Karpas-422 (cell line): Measurements from ENCODE around the gene SPRED1. TPM values are rescaled to one million over a fixed set of nuclear protein-coding genes. Genes with fewer than 3 reads are reported as not detected.

ENCODE experiments used
- DNase-seq: peaks from one replicate; pipeline ENCODE4 v3.0.0-alpha.2; 2015
- H2AFZ ChIP-seq: fragments of 200-600 bp; sonication (generic); 2 replicates; pipeline ENCODE4 v1.6.1; 2014; ENCODE audit warnings: antibody characterized with exemption, low read length, mixed read lengths
- H3K27ac ChIP-seq: fragments of 200-600 bp; sonication (generic); 2 replicates; pipeline ENCODE4 v1.5.1; 2014; ENCODE audit warnings: mild to moderate bottlenecking, low read length, moderate library complexity
- H3K27me3 ChIP-seq: fragments of 200-600 bp; sonication (generic); 2 replicates; pipeline ENCODE4 v1.6.1; 2014; ENCODE audit warnings: low read length, mixed read lengths
- H3K36me3 ChIP-seq: fragments of 200-600 bp; sonication (generic); 2 replicates; pipeline ENCODE4 v1.6.1; 2014; ENCODE audit warnings: low read length, mixed read lengths; ENCODE audit not compliant: insufficient read depth
- H3K4me1 ChIP-seq: fragments of 200-600 bp; sonication (generic); 2 replicates; pipeline ENCODE4 v1.6.1; 2014; ENCODE audit warnings: mild to moderate bottlenecking, low read length, mixed read lengths
- H3K4me2 ChIP-seq: fragments of 200-600 bp; sonication (generic); 2 replicates; pipeline ENCODE4 v1.6.1; 2014; ENCODE audit warnings: low read length, low read depth, mild to moderate bottlenecking; ENCODE audit not compliant: poor library complexity, severe bottlenecking
- H3K4me3 ChIP-seq: fragments of 200-600 bp; sonication (generic); 2 replicates; pipeline ENCODE4 v1.5.1; 2014; ENCODE audit warnings: mild to moderate bottlenecking, antibody characterized with exemption, low read length, mixed read lengths
- H3K79me2 ChIP-seq: fragments of 200-600 bp; sonication (generic); 2 replicates; pipeline ENCODE4 v1.6.1; 2014; ENCODE audit warnings: mild to moderate bottlenecking, low read length, mixed read lengths
- H3K9ac ChIP-seq: fragments of 200-600 bp; sonication (generic); 2 replicates; pipeline ENCODE4 v1.6.0; 2014; ENCODE audit warnings: low read length
- H3K9me2 ChIP-seq: fragments of 200-600 bp; sonication (generic), shearing (Covaris generic); replicated peaks from 2 replicates; pipeline ENCODE4 v1.6.0; 2014; ENCODE audit warnings: mild to moderate bottlenecking, low read length, moderate library complexity; ENCODE audit not compliant: insufficient read depth
- H3K9me3 ChIP-seq: fragments of 300-700, 200-600 bp; sonication (generic); 2 replicates; pipeline ENCODE4 v1.6.1; 2014; ENCODE audit warnings: low read length, mixed read lengths
- H4K20me1 ChIP-seq: fragments of 200-600 bp; sonication (generic); 2 replicates; pipeline ENCODE4 v1.6.1; 2014; ENCODE audit warnings: mild to moderate bottlenecking, antibody characterized with exemption, low read length, low read depth; ENCODE audit not compliant: insufficient read depth
- total RNA-seq: library from RNA; depleted of rRNA; stranded (reverse); fragments of >200 nt; shearing (Covaris generic); gene quantifications from 2 replicates; pipeline ENCODE4 v1.2.3, GENCODE V29; 2014; ENCODE audit warnings: low replicate concordance; rRNA removed

Gene SPRED1
- total RNA-seq, 1 experiment from 2014 or later = 27.7 TPM

DNA sequence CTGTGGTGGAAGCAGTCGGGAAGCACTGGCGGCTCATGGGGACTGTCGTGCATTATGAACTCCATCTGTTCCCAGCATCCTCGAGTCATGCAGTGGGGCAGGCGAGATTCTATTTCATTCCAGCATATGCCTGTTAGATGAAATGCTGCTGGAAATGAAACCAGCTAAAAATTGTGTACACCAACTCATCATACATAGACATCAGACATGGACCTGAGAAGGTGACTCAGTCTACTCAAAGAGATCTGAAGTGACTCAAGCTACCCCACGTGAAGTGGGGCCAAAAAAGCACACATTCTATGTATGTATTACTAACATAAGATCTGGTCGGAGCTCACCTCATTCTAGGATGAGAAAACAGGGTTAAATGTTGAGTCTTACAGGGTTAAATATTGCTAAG is 153.8 kb downstream of the SPRED1 start:
- H3K4me3 ChIP-seq = no peak overlapping the region
- H3K79me2 ChIP-seq = no peaks in the 10 kb centered on the region
- DNase-seq = no peak
- no peaks in the 10 kb centered on the region for H3K36me3 ChIP-seq
- H3K4me2 ChIP-seq = no peak overlapping the region
- no peak overlapping the region for H3K9ac ChIP-seq
- no peaks in the 10 kb centered on the region for H3K27me3 ChIP-seq
- no peaks in the 10 kb centered on the region for H4K20me1 ChIP-seq
- no peak overlapping the region for H3K27ac ChIP-seq
- no peaks in the 10 kb centered on the region for H3K9me2 ChIP-seq
- no peaks in the 10 kb centered on the region for H3K4me1 ChIP-seq
- no peak overlapping the region for H2AFZ ChIP-seq
- H3K9me3 ChIP-seq = no peaks in the 10 kb centered on the region

Other genes starting within 250 kb of the SPRED1 start
- 18.9 and 21.2 TPM in 2 replicates for gene FAM98B, start 201.3 kb downstream of the SPRED1 start, total RNA-seq